SH-SY5Y (cell line): ENCODE results near the gene DNAJC15.
A peak's percentile ranks its signal among the peaks of the same experiment; 100 is the strongest.

ENCODE experiments used
- GATA2 ChIP-seq: IDR thresholded peaks from 2 replicates; pipeline ENCODE4 v1.6.1; 2011; ENCODE audit warnings: mild to moderate bottlenecking, low read depth, low read length
- GATA3 ChIP-seq: IDR thresholded peaks from 2 replicates; pipeline ENCODE4 v1.6.1; 2011; ENCODE audit warnings: low read depth, mild to moderate bottlenecking, low read length, moderate library complexity

Gene DNAJC15

GRCh38 chr13:43139211-43139610, 115.8 kb downstream of the DNAJC15 start:
- TF ChIP-seq GATA2 (no peak), GATA3 (no peak)

DNA sequence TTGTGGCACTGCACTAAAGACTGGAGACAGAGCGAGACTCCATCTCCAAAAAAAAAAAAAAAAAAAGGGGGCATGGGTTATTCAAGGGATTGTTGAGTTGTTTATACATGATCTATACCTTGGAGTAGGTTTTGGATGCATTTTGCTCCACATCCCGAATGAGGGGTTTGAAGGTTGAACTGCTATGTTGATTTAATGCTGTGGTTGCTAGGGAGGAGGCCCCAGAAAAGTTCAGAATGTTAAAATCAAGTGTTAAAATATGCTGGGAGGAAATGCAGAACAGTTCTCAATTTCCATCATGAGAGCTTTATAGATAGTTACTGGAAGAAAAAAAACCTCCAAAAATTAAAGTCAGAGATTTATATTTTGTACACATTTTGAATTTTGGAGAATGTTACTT, 116.5 kb downstream of the DNAJC15 start:
- TF ChIP-seq GATA3 = no peak
- no peak for TF ChIP-seq GATA2

- TF ChIP-seq GATA2 (no peak), GATA3 (no peak)
Observed at GRCh38 chr13:43140985-43141384, 117.6 kb downstream of the DNAJC15 start.

DNA sequence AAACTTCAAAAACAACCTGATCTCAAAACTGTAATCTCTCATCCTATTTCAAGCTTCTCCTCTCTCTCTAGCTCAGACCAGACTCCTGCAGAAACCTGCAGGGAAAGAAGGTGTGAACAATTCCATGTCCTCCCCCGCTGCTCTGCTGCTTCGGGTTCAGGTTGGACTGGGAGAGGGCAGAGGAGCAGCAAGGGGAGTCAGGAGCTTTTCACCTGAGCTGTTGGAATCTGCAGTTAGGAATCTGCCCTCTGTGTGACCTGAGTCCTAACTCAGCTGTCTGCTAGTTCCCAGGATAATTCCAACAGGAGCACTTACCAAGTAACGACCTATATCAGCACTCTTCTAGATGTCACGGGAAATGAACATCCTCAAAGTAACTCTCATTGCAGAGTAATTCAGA, 118.3 kb downstream of the DNAJC15 start:
- no peak for TF ChIP-seq GATA3

GRCh38 chr13:43143591-43143990, 120.2 kb downstream of the DNAJC15 start:
- TF ChIP-seq GATA2 (no peak), GATA3 (no peak)

- TF ChIP-seq GATA3 (no peak), GATA2 (no peak)
Observed at GRCh38 chr13:43145534-43146196, 122.3 kb downstream of the DNAJC15 start.

- TF ChIP-seq GATA2 (no peak), GATA3 (no peak)
Observed at GRCh38 chr13:43146400-43146799, 123.0 kb downstream of the DNAJC15 start.

DNA sequence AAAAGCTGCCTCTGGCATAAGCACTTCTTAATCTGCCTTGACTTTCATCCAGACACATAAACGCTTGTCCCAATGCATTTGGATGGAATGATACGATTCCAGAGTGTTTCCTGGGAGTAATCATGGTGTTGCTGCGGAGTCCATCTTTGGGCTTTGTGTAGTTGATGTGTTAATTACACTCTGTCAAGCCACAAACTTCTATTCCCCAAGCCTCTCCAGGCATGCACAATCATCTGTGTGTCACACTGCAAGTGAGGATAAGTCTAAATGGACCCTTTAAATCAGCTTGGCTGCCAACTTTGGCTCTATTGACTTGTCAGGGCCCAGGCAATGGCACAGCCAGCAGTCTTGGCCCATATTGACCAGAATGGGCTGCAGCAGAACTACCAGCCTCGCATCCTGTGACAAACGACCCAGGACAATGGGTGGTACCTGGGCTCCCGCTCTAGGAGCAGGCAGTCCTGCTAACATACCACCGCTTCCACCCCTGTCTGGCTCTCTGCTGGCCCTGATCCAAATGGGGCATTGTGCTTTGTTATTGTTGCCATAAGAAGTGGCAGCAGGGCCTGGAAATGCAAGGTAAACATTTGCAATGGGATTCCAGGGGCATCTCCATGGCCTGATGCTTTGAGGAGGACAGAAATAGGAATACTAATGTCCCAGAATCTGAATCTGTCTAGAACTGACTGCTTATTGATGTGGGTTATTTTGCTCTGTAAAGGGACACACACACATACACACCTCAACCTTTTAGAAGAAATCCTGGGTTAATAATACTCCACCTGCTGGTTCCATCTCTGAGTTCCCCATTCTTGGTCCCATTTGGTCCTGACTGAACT, 127.2 kb downstream of the DNAJC15 start:
- TF ChIP-seq GATA2 (no peak), GATA3 (no peak)

DNA sequence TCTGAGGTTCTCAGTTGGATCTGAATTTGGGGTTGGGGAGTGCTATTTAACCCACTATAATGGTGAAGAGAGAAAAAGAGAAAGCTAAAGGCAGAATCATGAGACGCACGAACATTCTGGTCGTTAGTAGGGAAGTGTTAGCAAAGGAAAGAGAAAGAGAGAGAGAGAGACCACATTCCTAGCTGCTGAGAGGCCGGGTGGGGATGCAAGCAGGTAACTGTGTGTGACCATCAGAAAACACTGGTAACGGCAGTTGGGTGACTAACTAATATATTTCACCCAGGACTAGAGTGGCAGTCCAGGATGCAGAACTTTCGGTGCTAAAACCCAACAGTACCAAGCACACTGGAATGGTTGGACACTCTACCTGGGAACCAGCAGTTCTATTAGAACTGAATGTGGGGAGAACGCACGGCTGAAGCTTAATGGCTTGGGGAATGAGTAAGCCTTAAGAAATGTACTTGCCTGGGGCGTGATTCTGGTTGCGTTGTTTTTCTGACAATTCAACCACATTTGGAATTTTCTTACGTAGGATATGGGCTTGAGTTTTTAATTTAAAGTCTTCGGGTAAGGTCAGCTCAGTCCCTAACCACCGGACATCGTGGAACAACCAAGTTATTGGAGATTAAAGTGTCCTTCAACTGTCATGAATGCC, 130.2 kb downstream of the DNAJC15 start:
- no peak for TF ChIP-seq GATA3

DNA sequence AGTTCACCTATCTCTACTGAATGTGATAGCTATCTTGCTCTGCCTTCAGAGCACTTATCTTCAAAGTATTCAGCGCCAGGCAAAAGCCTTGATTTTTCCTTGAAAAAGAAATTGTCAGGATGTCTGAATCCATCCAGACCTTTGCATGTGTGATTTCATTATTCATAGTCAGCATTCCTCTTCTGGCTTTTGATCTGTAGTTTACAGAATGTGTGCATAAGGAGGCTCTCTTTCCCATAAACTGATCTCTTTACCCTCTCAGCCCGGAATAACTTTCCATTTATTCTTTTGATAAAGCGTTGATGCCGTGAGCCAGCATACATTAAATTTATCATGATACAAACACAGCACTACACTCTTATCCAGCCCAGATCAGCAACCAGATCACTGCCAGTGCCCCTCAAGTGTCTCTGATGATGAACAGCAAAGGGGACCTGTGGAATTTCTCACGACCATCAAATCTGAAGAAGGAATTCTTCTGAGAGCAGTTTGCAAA, 130.8 kb downstream of the DNAJC15 start:
- TF ChIP-seq GATA2 (peak; percentile 69; the same call in 1 of the 2 replicates), GATA3 (peak; percentile 44; the same call in 1 of the 2 replicates)

DNA sequence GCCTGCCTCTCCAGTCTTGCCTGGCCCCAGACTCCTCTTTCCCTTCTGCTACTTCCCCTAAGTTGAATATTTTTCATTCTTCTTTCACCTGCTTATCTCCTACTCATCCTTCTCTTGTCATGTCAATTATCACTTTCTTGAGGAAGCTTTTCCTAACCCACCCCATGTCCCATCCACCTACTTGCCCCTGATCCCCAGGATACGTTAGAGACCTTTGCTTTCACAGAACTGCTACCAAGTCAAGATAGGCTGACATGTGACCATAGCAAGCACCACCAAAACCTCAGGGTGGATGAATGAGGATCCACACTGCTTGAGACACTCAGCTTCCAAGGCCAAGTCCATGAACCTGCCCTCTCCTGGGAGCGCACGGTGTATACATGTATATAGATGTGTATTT, 131.5 kb downstream of the DNAJC15 start:
- TF ChIP-seq GATA2 (no peak), GATA3 (no peak)

DNA sequence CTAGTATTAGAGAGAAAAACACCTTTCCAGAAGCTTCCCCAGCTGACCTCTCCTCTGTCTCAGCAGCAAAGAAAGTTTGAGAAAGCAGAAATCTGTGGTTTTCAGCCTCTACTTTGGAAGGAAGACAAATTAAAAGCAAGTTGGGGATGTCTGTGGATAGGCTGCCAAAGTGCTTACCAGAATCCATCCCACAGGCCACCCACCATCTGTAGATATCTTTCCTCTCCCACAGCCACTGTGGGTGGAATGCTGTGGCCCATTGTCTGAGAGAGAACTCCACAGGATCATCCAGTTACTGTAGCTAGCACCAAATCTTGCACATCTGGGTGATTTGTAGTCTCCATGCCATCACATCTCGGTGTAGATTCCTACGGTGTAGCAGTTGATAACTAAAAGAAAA, 133.5 kb downstream of the DNAJC15 start:
- TF ChIP-seq GATA3 (no peak), GATA2 (no peak)

DNA sequence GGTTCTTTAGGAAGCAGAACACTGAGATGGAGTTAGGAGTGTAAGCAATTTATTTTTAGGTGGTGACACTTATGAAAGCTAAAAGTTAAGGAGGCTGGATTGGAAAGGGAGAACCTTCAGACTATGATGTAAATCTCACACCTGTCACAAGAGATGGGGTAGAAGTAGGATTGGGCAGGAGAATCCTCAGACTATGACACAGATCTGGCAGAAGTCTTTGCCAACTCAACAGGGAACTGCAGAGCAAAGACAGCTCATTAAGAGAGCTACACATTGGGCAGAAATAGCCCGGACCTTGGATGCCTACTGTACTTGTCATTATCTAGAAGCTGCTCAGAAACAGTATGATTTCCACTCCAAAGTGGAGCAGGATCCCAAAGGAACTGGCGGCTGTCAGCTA, 134.4 kb downstream of the DNAJC15 start:
- no peak for TF ChIP-seq GATA3
- TF ChIP-seq GATA2 = no peak

DNA sequence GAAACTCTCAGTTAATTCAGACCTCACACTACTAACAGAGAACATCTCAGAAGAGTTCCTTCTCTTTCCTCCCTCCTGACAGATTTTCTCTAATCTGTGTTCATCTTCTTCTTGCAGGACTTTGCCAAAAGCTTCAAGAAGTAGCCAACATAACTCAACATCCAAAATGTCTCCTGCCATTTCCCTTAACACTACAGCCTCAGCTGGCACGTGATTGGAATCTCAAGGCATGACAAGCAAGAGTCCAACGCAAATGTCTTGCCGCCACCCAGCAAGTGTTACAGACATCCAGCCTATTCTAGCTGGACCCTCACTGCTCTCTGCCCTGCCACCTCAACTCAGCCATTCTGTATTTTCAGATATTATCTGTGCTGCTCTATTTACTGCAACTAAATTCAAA, 135.1 kb downstream of the DNAJC15 start:
- TF ChIP-seq GATA3 (no peak), GATA2 (no peak)
